Spleen (tissue), 11 donors: ENCODE measurements around the gene HSD17B14. TPM values are rescaled to one million over a fixed set of nuclear protein-coding genes. Genes with fewer than 3 reads are reported as not detected.
"Not testable (repeated sequence)": the region's sequence is repeated elsewhere in the genome, so short reads cannot be mapped to it uniquely, and the experiment has no call there.

ENCODE experiments used
- DNase-seq: peaks from one replicate; pipeline ENCODE4 v3.0.0-alpha.2; 2020
- H3K27ac ChIP-seq, 8 donors: fragments of 200-600 bp; sonication (generic) in 7 of 8; 1 replicate in 4 of 8; 2 replicates in 4 of 8; pipeline versions ENCODE4 v1.5.0 to v1.8.0; 2016 to 2021; ENCODE audit warnings: inconsistent platforms in 4 of 8, mild to moderate bottlenecking in 4 of 8, moderate library complexity in 1 of 8
- H3K27me3 ChIP-seq, 7 donors: fragments of 200-600 bp; sonication (generic) in 6 of 7; replicated peaks in 1 of 7; 1 replicate in 4 of 7; 2 replicates in 3 of 7; pipeline versions ENCODE4 v1.5.0 to v1.8.0; 2016 to 2021; ENCODE audit warnings: inconsistent platforms in 3 of 7, mild to moderate bottlenecking in 1 of 7
- H3K36me3 ChIP-seq, 6 donors: fragments of 200-600 bp; sonication (generic) in 5 of 6; 1 replicate in 4 of 6; 2 replicates in 2 of 6; pipeline versions ENCODE4 v1.5.0 to v1.8.0; 2016 to 2021; ENCODE audit warnings: inconsistent platforms in 2 of 6
- H3K4me1 ChIP-seq, 6 donors: fragments of 200-600 bp; sonication (generic) in 5 of 6; 1 replicate in 3 of 6; 2 replicates in 3 of 6; pipeline versions ENCODE4 v1.5.0 to v1.8.0; 2016 to 2021; ENCODE audit warnings: inconsistent platforms in 3 of 6
- H3K4me3 ChIP-seq, 8 donors: fragments of 200-600 bp; sonication (generic) in 7 of 8; 1 replicate in 4 of 8; 2 replicates in 4 of 8; pipeline versions ENCODE4 v1.5.0 to v1.8.0; 2016 to 2021; ENCODE audit warnings: inconsistent platforms in 4 of 8, mild to moderate bottlenecking in 4 of 8, moderate library complexity in 2 of 8
- H3K9me3 ChIP-seq, 8 donors: fragments of 200-600 bp; sonication (generic) in 7 of 8; 1 replicate in 4 of 8; 2 replicates in 4 of 8; pipeline versions ENCODE4 v1.5.0 to v1.8.0; 2016 to 2021; ENCODE audit warnings: inconsistent platforms in 4 of 8
- POLR2A ChIP-seq, 3 donors: fragments of 450-650 bp; IDR thresholded peaks; one replicate each; pipeline ENCODE4 v1.5.1; 2017; ENCODE audit warnings: antibody characterized with exemption in 3 of 3, mild to moderate bottlenecking in 1 of 3
- POLR2AphosphoS5 ChIP-seq, 3 donors: sonication (generic); formaldehyde crosslinking; IDR thresholded peaks; one replicate each; pipeline ENCODE4 v1.5.1; 2017; ENCODE audit warnings: antibody characterized with exemption in 3 of 3
- WGBS, 5 donors: extraction: QIAGEN DNeasy Blood & Tissue Kit in 3 of 5; methylation state at CpG; one replicate each; pipeline versions ENCODE4 v1.1.5 to v1.1.7; 2013 to 2018; 5-methylcytosine and 5-hydroxymethylcytosine counted together
- intact Hi-C: fragments of 100-400 bp; cut with DNase I; formaldehyde crosslinking; loops from one replicate; pipeline ENCODE4 v1.15.0; 2023; ENCODE audit warnings: low total_unique reads
- polyA plus RNA-seq, 3 donors: library from polyadenylated mRNA; stranded (reverse); fragments of 200-250 nt; gene quantifications; one replicate each; pipeline ENCODE4 v1.2.1, GENCODE V29; 2013
- total RNA-seq, 7 donors: library from RNA; depleted of rRNA in 3 of 7; stranded (reverse); fragments of >200 nt in 3 of 7; fragmentation: NEBNext Ultra II Directional in 4 of 7; extraction: Animal tissue kit (Norgen Biotek cat#: 25700) in 4 of 7; gene quantifications; one replicate each; pipeline versions ENCODE4 v1.1.0 to v1.2.1, GENCODE V29; 2016 to 2021
- TF ChIP-seq, protein P1 (sequence below), 11 experiments: fragments of 200-600 bp in 7 of 11; fragments of 450-650 bp in 4 of 11; sonication (generic) in 4 of 11; IDR thresholded peaks in 8 of 11; conservative IDR thresholded peaks in 3 of 11; 1 replicate in 7 of 11; 2 replicates in 4 of 11; pipeline versions ENCODE4 v1.4.0 to v1.8.0; 2016 to 2021; ENCODE audit warnings: antibody characterized with exemption in 11 of 11, inconsistent platforms in 4 of 11, mild to moderate bottlenecking in 1 of 11
- donor health status: healthy with polysubstance abuse.
- donor health status: DM: no; HTN: no; CAD: no; lungs with moderate emphysema.
- donor health status: DM: no; HTN: no; CAD: no.
- donor health status: Bipolar disorder and iron deficiency.
- donor health status: healthy.
- donor health status: DM: no; HTN: no; CAD: no.
- donor health status: DM: yes; HTN: yes; CAD: no.

HSD17B14 gene
- total and polyA plus RNA-seq, 10 donors = 2.4 to 16.5 (median 10.6) TPM

DNA sequence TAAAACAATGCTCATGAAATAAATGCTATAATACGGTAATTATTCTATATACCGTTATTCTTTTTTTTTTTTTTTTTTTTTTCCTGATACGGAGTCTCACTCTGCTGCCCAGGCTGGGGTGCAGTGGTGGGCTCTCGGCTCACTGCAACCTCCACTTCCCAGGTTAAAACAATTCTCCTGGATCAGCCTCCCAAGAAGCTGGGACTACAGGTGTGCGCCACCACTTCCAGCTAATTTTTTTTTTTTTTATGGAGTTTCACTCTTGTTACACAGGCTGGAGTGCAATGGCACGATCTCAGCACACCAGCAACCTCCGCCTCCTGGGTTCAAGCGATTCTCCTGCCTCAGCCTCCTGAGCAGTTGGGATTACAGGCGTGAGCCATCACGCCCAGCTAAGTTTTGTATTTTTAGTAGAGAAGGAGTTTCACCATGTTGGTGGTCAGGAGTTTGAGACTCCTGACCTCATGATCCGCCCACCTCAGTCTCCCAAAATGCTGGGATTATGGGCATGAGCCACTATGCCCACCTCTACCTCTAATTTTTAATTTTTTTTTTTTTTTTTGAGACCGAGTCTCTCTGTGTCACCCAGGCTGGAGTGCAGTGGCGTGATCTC is 42.8 kb upstream of the HSD17B14 start:
- Histone ChIP-seq H3K36me3 (peaks cover 0 to 60% (median 20%) of the 10 kb centered on the region in 6 donors), H3K9me3 (no peaks in the 10 kb centered on the region), H3K4me3 (no peak overlapping the region), H3K4me1 (peaks cover 31 to 81% (median 43%) of the 10 kb centered on the region in 6 donors), H3K27me3 (no peaks in the 10 kb centered on the region), H3K27ac (peak overlapping the region in 7 of 8 donors; percentile 10 to 99 (median 57))
- TF ChIP-seq POLR2A (IDR thresholded peaks at IDR 0.05) (no peak), POLR2AphosphoS5 (IDR thresholded peaks at IDR 0.05) (no peak)
- TF ChIP-seq, protein P1, sequence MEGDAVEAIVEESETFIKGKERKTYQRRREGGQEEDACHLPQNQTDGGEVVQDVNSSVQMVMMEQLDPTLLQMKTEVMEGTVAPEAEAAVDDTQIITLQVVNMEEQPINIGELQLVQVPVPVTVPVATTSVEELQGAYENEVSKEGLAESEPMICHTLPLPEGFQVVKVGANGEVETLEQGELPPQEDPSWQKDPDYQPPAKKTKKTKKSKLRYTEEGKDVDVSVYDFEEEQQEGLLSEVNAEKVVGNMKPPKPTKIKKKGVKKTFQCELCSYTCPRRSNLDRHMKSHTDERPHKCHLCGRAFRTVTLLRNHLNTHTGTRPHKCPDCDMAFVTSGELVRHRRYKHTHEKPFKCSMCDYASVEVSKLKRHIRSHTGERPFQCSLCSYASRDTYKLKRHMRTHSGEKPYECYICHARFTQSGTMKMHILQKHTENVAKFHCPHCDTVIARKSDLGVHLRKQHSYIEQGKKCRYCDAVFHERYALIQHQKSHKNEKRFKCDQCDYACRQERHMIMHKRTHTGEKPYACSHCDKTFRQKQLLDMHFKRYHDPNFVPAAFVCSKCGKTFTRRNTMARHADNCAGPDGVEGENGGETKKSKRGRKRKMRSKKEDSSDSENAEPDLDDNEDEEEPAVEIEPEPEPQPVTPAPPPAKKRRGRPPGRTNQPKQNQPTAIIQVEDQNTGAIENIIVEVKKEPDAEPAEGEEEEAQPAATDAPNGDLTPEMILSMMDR (IDR thresholded peaks at IDR 0.05 in 8 of 11, conservative IDR thresholded peaks at IDR 0.05 in 3 of 11) = no peak
- intact Hi-C loops = loop anchor here (10.0 kb wide), 1 partner anchor 86 kb away; the partner anchor contains the start of gene FTL
- DNase-seq = no peak
- 86 to 98% (median 91%) methylated on average over 13 of the region's 13 CpGs for WGBS, 5 donors

DNA sequence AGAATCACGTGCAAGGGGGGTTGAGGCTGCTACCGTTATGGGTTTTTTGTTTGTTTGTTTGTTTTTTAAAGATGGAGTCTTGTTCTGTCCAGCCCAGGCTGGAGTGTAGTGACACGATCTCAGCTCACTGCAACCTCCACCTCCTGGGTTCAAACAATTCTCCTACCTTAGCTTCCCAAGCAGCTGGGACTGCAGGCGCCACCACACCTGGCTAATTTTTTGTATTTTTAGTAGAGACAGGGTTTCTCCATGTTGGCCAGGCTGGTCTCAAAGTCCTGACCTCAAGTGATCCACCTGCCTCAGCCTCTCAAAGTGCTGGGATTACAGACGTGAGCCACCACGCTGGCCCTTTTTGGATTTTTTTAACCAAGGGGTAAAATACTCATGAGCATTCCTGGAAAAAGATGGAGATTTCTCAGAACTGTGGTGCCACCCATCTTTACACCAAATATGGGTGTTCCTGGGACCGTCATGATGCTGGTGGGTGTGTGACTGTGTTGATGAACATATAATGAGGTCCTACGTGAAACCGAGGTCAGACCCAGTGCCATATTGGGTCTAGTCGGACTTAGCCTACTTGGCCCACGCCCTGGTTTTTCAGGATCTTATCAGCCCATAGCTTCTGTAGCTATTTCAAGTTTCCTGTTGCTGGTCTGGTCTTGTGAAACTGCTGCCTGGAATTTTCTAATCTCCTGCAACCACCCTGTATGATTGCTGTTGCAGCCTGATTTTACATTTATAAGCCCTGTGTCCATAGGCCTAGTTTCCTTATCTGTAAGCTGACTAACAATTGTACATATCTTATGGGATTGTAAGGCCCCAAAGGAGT is 42.1 kb upstream of the HSD17B14 start:
- DNase-seq = no peak
- peak overlapping the region in 7 of 8 donors; percentile 10 to 99 (median 57) for H3K27ac ChIP-seq
- WGBS, 5 donors = 66 to 87% (median 72%) methylated on average over 11 of the region's 11 CpGs
- no peak overlapping the region for H3K4me3 ChIP-seq
- TF ChIP-seq POLR2AphosphoS5 (IDR thresholded peaks at IDR 0.05) (peak in 1 of 3 donors; percentile 64), POLR2A (IDR thresholded peaks at IDR 0.05) (no peak)
- peaks cover 38 to 88% (median 51%) of the 10 kb centered on the region in 6 donors for H3K4me1 ChIP-seq
- H3K9me3 ChIP-seq = no peaks in the 10 kb centered on the region
- H3K36me3 ChIP-seq = peaks cover 0 to 67% (median 24%) of the 10 kb centered on the region in 6 donors
- intact Hi-C loops = loop anchor here (10.0 kb wide), 1 partner anchor 86 kb away; the partner anchor contains the start of gene FTL
- no peaks in the 10 kb centered on the region for H3K27me3 ChIP-seq

DNA sequence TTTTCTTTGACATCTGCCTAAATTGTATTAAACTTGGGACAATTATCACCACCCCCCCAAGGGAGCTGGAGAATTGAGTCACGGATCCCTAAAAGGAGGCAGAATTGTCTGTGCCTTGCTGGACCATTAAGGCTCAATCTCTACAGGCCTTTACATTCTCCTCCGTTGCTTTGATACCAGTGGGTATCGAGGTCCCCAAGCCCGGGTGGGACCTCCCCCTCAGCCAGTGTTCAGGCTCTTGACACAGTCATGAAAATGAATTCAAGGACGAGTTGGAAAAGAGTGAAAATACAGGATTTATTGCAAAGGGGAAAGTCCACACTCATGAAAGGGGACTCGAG is 41.5 kb upstream of the HSD17B14 start:
- 86 to 97% (median 90%) methylated on average over 6 of the region's 6 CpGs for WGBS, 5 donors
- no peak for DNase-seq
- Histone ChIP-seq H3K9me3 (no peaks in the 10 kb centered on the region), H3K4me1 (peaks cover 41 to 94% (median 55%) of the 10 kb centered on the region in 6 donors), H3K36me3 (peaks cover 0 to 71% (median 24%) of the 10 kb centered on the region in 6 donors), H3K4me3 (no peak overlapping the region), H3K27me3 (no peaks in the 10 kb centered on the region), H3K27ac (peak overlapping the region in 6 of 8 donors; percentile 10 to 99 (median 56))
- intact Hi-C loops = loop anchor here (10.0 kb wide), 1 partner anchor 87 kb away; the partner anchor contains the start of gene FTL
- TF ChIP-seq, protein P1 (IDR thresholded peaks at IDR 0.05 in 8 of 11, conservative IDR thresholded peaks at IDR 0.05 in 3 of 11) = no peak
- TF ChIP-seq POLR2AphosphoS5 (IDR thresholded peaks at IDR 0.05) = no peak
- no peak for TF ChIP-seq POLR2A (IDR thresholded peaks at IDR 0.05)

DNA sequence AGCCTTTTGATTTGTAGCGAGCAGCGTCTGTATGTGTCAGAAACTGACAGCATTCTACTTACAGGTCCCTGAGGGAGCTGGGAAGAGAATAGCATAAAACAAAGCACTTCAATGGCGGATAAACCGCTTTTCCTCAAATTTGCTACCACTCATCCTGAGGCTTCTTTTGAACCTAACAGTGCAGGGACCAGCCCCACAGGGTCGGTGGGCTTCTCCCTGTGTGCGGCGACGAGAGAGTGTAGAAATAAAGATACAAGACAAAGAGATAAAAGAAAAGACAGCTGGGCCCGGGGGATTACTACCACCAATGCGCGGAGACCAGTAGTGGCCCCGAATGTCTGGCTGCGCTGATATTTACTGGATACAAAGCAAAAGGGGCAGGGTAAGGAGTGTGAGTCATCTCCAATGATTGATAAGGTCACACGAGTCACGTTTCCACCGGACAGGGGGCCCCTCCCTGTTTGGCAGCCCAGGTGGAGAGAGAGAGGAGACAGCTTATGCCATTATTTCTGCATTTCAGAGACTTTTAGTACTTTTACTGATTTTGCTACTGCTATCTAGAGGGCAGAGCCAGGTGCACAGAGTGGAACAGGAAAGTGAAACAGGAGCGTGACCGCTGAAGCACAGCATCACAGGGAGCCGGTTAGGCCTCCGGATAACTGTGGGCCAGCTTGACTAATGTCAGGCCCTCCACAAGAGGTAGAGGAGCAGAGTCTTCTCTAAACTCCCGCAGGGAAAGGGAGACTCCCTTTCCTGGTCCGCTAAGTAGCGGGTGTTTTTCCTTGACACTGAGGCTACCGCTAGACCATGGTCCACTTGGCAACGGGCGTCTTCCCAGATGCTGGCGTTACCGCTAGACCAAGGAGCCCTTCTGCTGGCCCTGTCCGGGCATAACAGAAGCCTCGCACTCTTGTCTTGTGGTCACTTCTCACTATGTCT is 40.0 kb upstream of the HSD17B14 start:
- Histone ChIP-seq H3K4me1 (peaks cover 41 to 88% (median 60%) of the 10 kb centered on the region in 6 donors), H3K4me3 (peak overlapping the region; percentile 60 to 90 (median 82)), H3K27ac (peak overlapping the region; percentile 66 to 100 (median 100)), H3K36me3 (peaks cover 0 to 71% (median 24%) of the 10 kb centered on the region in 6 donors)
- not testable (repeated sequence) for DNase-seq, H3K27me3 ChIP-seq, H3K9me3 ChIP-seq
- TF ChIP-seq POLR2AphosphoS5 (IDR thresholded peaks at IDR 0.05) = peak in 1 of 3 donors; percentile 49
- 65 to 80% (median 70%) methylated on average over 30 of the region's 30 CpGs for WGBS, 5 donors
- intact Hi-C loops = loop anchor here (10.0 kb wide), 1 partner anchor 88 kb away; the partner anchor contains the start of gene FTL
